GM19238 (cell line): ENCODE data around the gene B3GLCT.
"Not testable (repeated sequence)": the region's sequence is repeated elsewhere in the genome, so short reads cannot be mapped to it uniquely, and the experiment has no call there.

Source experiments
- DNase-seq: peaks from one replicate; pipeline ENCODE4 v3.0.0; 2011; ENCODE audit warnings: low spot score; ENCODE audit not compliant: insufficient read length

The B3GLCT gene

GRCh38 chr13:31274390-31274789 is 74.6 kb downstream of the B3GLCT start:
- no peak for DNase-seq

GRCh38 chr13:31276421-31276820 is 76.6 kb downstream of the B3GLCT start:
- DNase-seq = no peak

GRCh38 chr13:31278869-31279268 is 79.1 kb downstream of the B3GLCT start:
- DNase-seq = no peak

- no peak for DNase-seq
Measured at GRCh38 chr13:31282741-31283455, 83.1 kb downstream of the B3GLCT start.

- no peak for DNase-seq
Measured at GRCh38 chr13:31286930-31287329, 87.2 kb downstream of the B3GLCT start.

- no peak for DNase-seq
Measured at GRCh38 chr13:31301119-31301518, 101.3 kb downstream of the B3GLCT start.

GRCh38 chr13:31310356-31310755 is 110.6 kb downstream of the B3GLCT start:
- no peak for DNase-seq

- DNase-seq = no peak
Measured at GRCh38 chr13:31310786-31311185, 111.0 kb downstream of the B3GLCT start.

GRCh38 chr13:31311921-31312320 is 112.1 kb downstream of the B3GLCT start:
- no peak for DNase-seq

GRCh38 chr13:31314961-31315360 is 115.2 kb downstream of the B3GLCT start:
- DNase-seq = no peak

GRCh38 chr13:31320946-31321345 is 121.2 kb downstream of the B3GLCT start:
- no peak for DNase-seq

GRCh38 chr13:31321457-31321856 is 121.7 kb downstream of the B3GLCT start:
- no peak for DNase-seq

- no peak for DNase-seq
Measured at GRCh38 chr13:31322026-31322425, 122.3 kb downstream of the B3GLCT start.

- no peak for DNase-seq
Measured at GRCh38 chr13:31322702-31323405, 123.1 kb downstream of the B3GLCT start.

- DNase-seq = no peak
Measured at GRCh38 chr13:31327182-31327860, 127.5 kb downstream of the B3GLCT start.

- DNase-seq = no peak
Measured at GRCh38 chr13:31328549-31329235, 128.9 kb downstream of the B3GLCT start.

GRCh38 chr13:31330236-31330635 is 130.5 kb downstream of the B3GLCT start:
- DNase-seq = no peak

- DNase-seq = no peak
Measured at GRCh38 chr13:31331068-31331467, 131.3 kb downstream of the B3GLCT start.

GRCh38 chr13:31334547-31334946 is 134.8 kb downstream of the B3GLCT start:
- no peak for DNase-seq

- no peak for DNase-seq
Measured at GRCh38 chr13:31334994-31335557, 135.3 kb downstream of the B3GLCT start.

- not testable (repeated sequence) for DNase-seq
Measured at GRCh38 chr13:31339616-31340015, 139.8 kb downstream of the B3GLCT start.
